NT2/D1 (cell line): ENCODE measurements around the gene OPA3.
"Not testable (repeated sequence)": the region's sequence is repeated elsewhere in the genome, so short reads cannot be mapped to it uniquely, and the experiment has no call there.

ENCODE experiments used
- DNase-seq: peaks from one replicate; pipeline ENCODE4 v3.0.0-alpha.2; 2011; ENCODE audit warnings: low read depth, low spot score
- H3K27me3 ChIP-seq: 2 replicates; pipeline ENCODE4 v1.6.0; 2011; ENCODE audit warnings: mild to moderate bottlenecking; ENCODE audit not compliant: insufficient read length, insufficient read depth
- H3K36me3 ChIP-seq: 2 replicates; pipeline ENCODE4 v1.6.1; 2011; ENCODE audit warnings: mild to moderate bottlenecking, low read length, mixed read lengths; ENCODE audit not compliant: insufficient read depth, insufficient read length
- H3K4me1 ChIP-seq: 2 replicates; pipeline ENCODE4 v1.5.1; 2011; ENCODE audit not compliant: insufficient read depth, insufficient read length
- H3K4me3 ChIP-seq: 2 replicates; pipeline ENCODE4 v1.5.1; 2011; ENCODE audit warnings: low read depth; ENCODE audit not compliant: insufficient read length
- H3K9ac ChIP-seq: 2 replicates; pipeline ENCODE4 v1.6.0; 2011; ENCODE audit warnings: low read depth; ENCODE audit not compliant: insufficient read length
- H3K9me3 ChIP-seq: 2 replicates; pipeline ENCODE4 v1.5.1; 2011; ENCODE audit warnings: mild to moderate bottlenecking, low read length; ENCODE audit not compliant: insufficient read depth
- SUZ12 ChIP-seq: IDR thresholded peaks from 2 replicates; pipeline ENCODE4 v1.6.1; 2011; ENCODE audit not compliant: insufficient read length, insufficient read depth; ENCODE audit errors: extremely low read depth
- YY1 ChIP-seq: IDR thresholded peaks from 2 replicates; pipeline ENCODE4 v1.6.1; 2011; ENCODE audit not compliant: insufficient read length, insufficient read depth
- ZNF274 ChIP-seq: IDR thresholded peaks from 2 replicates; pipeline ENCODE4 v1.6.1; 2011; ENCODE audit warnings: mild to moderate bottlenecking, low read depth, low read length

Gene OPA3

GRCh38 chr19:45584332-45585157 lies at the start of gene OPA3:
OPA3 (minus strand) TSS chr19:45584802; CDS start chr19:45584764, 38 bp downstream.
- TF ChIP-seq YY1: no peak
- peak within 1 kb of the TSS; percentile 86 for H3K4me3 ChIP-seq
- H3K27me3 ChIP-seq: no peaks in the 10 kb centered on the region
- peak; percentile 98 for DNase-seq
- H3K4me1 ChIP-seq: no peaks in the 10 kb centered on the region
- H3K9ac ChIP-seq: peak within 1 kb of the TSS; percentile 93
- H3K36me3 ChIP-seq: peaks cover 4% of the 10 kb centered on the region
- H3K9me3 ChIP-seq: no peaks in the 10 kb centered on the region

GRCh38 chr19:45632468-45633196 lies 48.0 kb upstream of the OPA3 start:
- no peak for DNase-seq
- peak overlapping the region; percentile 66 for H3K9ac ChIP-seq
- H3K4me1 ChIP-seq: peaks cover 8% of the 10 kb centered on the region

DNA sequence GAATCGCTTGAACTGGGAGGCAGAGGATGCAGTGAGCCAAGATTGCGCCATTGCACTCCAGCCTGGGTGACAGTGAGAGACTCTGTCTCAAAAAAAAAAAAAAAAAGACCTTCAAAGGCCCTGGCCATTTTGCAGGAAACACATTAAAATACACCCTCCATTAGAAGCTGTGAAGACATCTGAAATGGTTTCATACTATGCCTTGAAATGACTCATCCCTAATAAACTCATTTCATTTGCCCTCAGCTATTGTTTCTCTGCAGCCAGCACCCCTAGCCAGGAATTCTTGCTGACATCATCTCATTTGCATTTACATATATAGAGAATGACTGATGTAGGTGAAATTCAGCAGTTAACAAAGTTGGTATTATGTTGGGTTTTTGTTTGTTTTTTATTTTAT lies 45.9 kb upstream of the OPA3 start:
- Histone ChIP-seq H3K27me3 (no peaks in the 10 kb centered on the region), H3K4me3 (no peak overlapping the region), H3K36me3 (peaks cover 12% of the 10 kb centered on the region), H3K4me1 (peaks cover 8% of the 10 kb centered on the region), H3K9me3 (no peaks in the 10 kb centered on the region), H3K9ac (no peak overlapping the region)
- no peak for DNase-seq
- TF ChIP-seq SUZ12 (no peak), ZNF274 (no peak), YY1 (no peak)

More at GRCh38 chr19:45632468-45633196, 48.0 kb upstream of the OPA3 start:
- TF ChIP-seq YY1 (no peak), ZNF274 (no peak), SUZ12 (no peak)
- Histone ChIP-seq H3K27me3 (no peaks in the 10 kb centered on the region), H3K36me3 (peaks cover 9% of the 10 kb centered on the region), H3K4me3 (no peak overlapping the region), H3K9me3 (no peaks in the 10 kb centered on the region)

- Histone ChIP-seq H3K4me1 (peaks cover 8% of the 10 kb centered on the region), H3K27me3 (no peaks in the 10 kb centered on the region), H3K9me3 (no peaks in the 10 kb centered on the region), H3K9ac (no peak overlapping the region), H3K36me3 (peaks cover 15% of the 10 kb centered on the region), H3K4me3 (no peak overlapping the region)
- no peak for TF ChIP-seq SUZ12
- no peak for DNase-seq
These were observed 45.1 kb upstream of the OPA3 start for GRCh38 chr19:45629704-45630103.

DNA sequence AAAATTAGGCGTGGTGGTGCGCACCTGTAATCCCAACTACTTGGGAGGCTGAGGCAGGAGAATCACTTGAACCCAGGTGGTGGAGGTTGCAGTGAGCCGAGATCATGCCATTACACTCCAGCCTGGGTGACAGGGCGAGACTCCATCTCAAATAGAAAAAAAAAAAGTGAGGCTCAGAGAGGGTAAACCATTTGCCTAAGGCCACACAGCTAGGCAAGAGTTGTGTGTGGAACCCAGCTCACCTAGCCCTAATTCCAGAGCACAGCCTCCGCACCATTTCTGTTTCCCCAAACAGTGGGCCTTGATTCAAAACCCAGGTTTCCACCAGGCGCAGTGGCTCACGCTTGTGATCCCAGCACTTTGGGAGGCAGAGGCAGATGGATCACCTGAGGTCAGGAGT lies 43.6 kb upstream of the OPA3 start:
- H3K9me3 ChIP-seq, H3K4me1 ChIP-seq, H3K4me3 ChIP-seq, DNase-seq, H3K27me3 ChIP-seq, H3K9ac ChIP-seq: not testable (repeated sequence)
- peaks cover 22% of the 10 kb centered on the region for H3K36me3 ChIP-seq

DNA sequence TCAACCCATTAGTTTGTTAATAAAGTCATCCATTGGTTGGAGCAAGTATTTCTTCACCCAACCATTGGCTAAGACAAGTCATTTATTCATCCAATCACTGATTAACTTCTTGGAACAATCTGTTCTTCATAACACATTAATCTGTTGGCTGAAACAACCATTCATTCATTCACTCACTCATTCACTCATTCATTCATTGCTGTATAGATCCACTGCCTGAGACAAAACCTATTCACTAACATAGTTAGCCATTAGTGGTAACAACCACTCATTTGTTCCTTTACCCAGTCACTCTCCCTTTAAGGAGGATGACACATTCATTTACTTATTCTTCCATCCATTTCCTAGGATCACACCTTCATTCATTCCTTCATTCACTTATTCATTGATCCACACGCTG lies 39.4 kb upstream of the OPA3 start:
- no peak overlapping the region for H3K9ac ChIP-seq
- no peaks in the 10 kb centered on the region for H3K27me3 ChIP-seq
- peaks cover 35% of the 10 kb centered on the region for H3K36me3 ChIP-seq
- no peak for DNase-seq
- no peak for TF ChIP-seq YY1
- no peak for TF ChIP-seq SUZ12
- no peak for TF ChIP-seq ZNF274
- no peaks in the 10 kb centered on the region for H3K9me3 ChIP-seq
- H3K4me3 ChIP-seq: no peak overlapping the region
- peaks cover 6% of the 10 kb centered on the region for H3K4me1 ChIP-seq

- Histone ChIP-seq H3K27me3 (no peaks in the 10 kb centered on the region), H3K4me3 (no peak overlapping the region), H3K36me3 (peaks cover 36% of the 10 kb centered on the region), H3K4me1 (peaks cover 6% of the 10 kb centered on the region), H3K9ac (no peak overlapping the region), H3K9me3 (no peaks in the 10 kb centered on the region)
- TF ChIP-seq ZNF274 (no peak), SUZ12 (no peak), YY1 (no peak)
- no peak for DNase-seq
These were observed 37.4 kb upstream of the OPA3 start for GRCh38 chr19:45621976-45622503.
